HepG2 (cell line): ENCODE results near the gene SCMH1.

ENCODE experiments used
- ATF7 ChIP-seq, 2 experiments: fragments of 450-650 bp in 1 of 2; sonication (generic) in 1 of 2; formaldehyde crosslinking in 1 of 2; IDR thresholded peaks; 2 replicates each; pipeline versions ENCODE4 v1.4.0 to v1.6.1; 2016 to 2020; ENCODE audit warnings: antibody characterized with exemption in 1 of 2, mild to moderate bottlenecking in 1 of 2, missing genetic modification reagents in 1 of 2
- MZF1 ChIP-seq: sonication (generic); formaldehyde crosslinking; IDR thresholded peaks from 2 replicates; pipeline ENCODE4 v1.8.1; 2023; ENCODE audit warnings: mild to moderate bottlenecking, missing genetic modification reagents, borderline replicate concordance
- POLR2AphosphoS5 ChIP-seq: IDR thresholded peaks from 2 replicates; pipeline ENCODE4 v1.6.1; 2012; ENCODE audit warnings: low read depth, low read length
- ZNF451 ChIP-seq: sonication (generic); formaldehyde crosslinking; IDR thresholded peaks from 2 replicates; pipeline ENCODE4 v1.5.0; 2020; ENCODE audit warnings: mild to moderate bottlenecking, missing genetic modification reagents
- TF ChIP-seq, protein P1 (sequence below): sonication (generic); formaldehyde crosslinking; conservative IDR thresholded peaks from 2 replicates; pipeline ENCODE4 v1.4.0; 2020; ENCODE audit warnings: missing genetic modification reagents

DNA sequence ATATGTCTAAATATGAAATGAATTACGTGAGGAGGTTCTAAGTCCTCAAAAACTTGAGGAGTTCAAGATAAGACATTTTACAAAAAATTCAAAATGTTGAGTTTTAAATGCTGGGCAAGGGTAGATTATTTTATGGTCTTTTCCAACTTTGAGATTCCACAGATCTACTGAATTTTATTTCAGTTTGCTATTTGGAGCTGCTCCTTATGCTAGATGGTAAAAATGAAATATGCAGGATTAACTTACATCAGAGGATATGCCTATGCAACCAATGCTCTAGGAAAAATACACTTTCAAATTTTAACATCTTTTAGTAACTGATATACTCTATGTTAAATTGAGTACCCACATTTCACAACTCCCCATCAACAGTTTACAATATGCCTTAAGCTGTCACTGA lies 83.1 kb downstream of the SCMH1 start:
- TF ChIP-seq, protein P1, sequence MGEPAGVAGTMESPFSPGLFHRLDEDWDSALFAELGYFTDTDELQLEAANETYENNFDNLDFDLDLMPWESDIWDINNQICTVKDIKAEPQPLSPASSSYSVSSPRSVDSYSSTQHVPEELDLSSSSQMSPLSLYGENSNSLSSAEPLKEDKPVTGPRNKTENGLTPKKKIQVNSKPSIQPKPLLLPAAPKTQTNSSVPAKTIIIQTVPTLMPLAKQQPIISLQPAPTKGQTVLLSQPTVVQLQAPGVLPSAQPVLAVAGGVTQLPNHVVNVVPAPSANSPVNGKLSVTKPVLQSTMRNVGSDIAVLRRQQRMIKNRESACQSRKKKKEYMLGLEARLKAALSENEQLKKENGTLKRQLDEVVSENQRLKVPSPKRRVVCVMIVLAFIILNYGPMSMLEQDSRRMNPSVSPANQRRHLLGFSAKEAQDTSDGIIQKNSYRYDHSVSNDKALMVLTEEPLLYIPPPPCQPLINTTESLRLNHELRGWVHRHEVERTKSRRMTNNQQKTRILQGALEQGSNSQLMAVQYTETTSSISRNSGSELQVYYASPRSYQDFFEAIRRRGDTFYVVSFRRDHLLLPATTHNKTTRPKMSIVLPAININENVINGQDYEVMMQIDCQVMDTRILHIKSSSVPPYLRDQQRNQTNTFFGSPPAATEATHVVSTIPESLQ = no peak
- TF ChIP-seq ATF7 (IDR thresholded peaks at IDR 0.05) (no peak), ATF7 (CRISPR knock-in tag; IDR thresholded peaks at IDR 0.05) (no peak), MZF1 (CRISPR knock-in tag) (no peak), ZNF451 (CRISPR knock-in tag) (no peak), POLR2AphosphoS5 (no peak)
